ENCODE measurements around the gene CTU2.

CTU2 gene

DNA sequence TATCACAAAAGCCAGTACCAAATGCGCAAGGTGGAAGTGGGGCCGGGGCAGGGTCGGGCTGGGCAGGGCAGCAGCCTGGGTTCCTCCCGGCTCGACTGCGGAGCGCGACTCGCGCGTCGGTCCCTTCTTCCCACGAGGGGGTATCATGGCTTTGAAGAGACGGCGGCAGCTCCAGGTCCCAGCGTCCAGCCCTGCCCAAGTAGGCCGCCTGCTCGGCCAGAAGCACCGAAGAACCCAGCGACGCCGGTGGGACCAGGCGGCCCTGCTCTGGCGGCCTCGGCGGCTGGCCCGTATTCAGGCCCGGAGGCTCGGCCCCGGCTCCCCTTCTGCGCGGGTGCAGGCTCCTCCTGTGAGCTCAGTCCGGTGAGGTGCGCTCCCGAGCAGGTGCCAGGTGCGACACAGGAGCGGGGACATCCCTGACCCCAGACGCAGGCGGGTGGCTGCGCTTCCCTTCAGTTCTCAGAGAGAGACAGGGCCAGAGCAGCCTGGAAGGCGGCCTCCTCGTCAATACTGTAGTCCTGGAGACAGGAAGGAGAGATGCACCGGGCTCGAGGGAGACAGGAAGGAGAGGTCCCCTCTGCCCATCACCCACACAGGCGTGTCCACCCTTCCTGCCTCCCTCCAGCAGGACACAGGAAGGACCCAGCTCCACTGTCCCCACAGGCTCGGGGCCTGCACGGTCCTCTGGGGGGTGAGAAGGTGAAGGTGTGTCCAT is 9.0 kb upstream of the CTU2 start:
- H3K4me3 ChIP-seq = no peak overlapping the region
- no peak overlapping the region for H3K27ac ChIP-seq
- DNase-seq (ENCODE audit: low spot score) = no peak
- TF ChIP-seq, protein P1, sequence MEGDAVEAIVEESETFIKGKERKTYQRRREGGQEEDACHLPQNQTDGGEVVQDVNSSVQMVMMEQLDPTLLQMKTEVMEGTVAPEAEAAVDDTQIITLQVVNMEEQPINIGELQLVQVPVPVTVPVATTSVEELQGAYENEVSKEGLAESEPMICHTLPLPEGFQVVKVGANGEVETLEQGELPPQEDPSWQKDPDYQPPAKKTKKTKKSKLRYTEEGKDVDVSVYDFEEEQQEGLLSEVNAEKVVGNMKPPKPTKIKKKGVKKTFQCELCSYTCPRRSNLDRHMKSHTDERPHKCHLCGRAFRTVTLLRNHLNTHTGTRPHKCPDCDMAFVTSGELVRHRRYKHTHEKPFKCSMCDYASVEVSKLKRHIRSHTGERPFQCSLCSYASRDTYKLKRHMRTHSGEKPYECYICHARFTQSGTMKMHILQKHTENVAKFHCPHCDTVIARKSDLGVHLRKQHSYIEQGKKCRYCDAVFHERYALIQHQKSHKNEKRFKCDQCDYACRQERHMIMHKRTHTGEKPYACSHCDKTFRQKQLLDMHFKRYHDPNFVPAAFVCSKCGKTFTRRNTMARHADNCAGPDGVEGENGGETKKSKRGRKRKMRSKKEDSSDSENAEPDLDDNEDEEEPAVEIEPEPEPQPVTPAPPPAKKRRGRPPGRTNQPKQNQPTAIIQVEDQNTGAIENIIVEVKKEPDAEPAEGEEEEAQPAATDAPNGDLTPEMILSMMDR (IDR thresholded peaks at IDR 0.05) = no peak

DNA sequence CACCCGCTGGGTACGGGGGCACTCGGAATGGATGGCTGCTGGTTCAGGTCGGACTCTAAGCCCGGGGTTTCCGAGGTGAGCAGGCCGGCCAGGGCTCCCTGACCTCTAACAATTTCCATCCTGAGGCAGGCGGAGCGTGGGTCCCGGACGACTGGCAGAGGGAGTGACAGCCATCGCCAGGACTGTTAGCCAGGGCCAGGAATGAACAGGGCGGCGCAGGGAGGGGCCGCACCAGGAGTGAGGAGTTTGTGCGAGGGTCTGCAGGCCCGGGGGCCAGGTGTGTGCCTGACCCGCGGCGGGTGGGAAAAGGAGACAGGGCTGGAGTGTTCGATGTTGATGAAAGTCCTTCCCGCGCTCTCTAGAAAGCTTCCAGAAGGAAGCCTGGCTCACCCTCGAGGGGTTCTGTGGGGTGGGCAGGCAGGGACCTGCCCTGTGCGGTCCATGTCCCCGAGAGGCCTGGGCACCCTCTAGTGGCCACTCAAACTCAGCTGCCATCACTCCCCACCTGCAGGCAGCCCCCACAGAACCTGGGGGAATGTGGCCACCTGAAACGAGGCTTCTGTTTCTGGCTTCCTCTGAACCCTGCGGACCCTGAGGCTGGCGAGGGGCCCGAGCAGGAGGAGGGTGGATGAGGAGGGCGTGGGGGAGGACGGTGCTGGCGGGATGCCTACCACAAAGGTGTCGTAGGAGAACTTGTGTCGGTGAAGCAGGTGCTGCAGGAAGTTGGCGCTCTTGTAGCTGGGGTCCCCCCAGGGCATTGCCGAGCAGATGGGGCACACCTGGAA is 8.3 kb upstream of the CTU2 start:
- Histone ChIP-seq H3K27ac (no peak overlapping the region), H3K4me3 (no peak overlapping the region)
- DNase-seq (ENCODE audit: low spot score) = no peak
- TF ChIP-seq, protein P1 (IDR thresholded peaks at IDR 0.05) = no peak

DNA sequence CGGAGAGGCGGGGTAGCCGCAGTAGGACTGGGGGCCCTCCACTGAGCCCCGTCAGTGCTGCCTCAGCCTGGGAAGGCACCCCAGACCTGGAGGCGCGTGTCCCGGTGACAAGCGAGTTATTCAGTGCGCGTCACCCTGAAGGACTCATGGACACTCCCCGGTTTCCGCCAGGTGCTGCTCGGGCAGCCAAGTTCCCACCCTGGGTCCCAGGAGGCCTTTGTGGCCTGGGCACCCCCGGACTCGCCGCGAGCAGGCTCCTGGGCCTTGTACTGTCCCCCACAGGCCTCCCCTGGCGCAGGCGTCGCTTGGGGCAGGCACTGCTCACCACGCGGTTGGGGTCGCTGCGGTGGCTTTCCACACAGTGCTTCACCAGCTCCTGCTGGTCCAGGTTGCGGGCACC is 7.7 kb upstream of the CTU2 start:
- TF ChIP-seq, protein P1 (IDR thresholded peaks at IDR 0.05) = no peak
- DNase-seq (ENCODE audit: low spot score) = no peak
- Histone ChIP-seq H3K27ac (no peak overlapping the region), H3K4me3 (no peak overlapping the region)

DNA sequence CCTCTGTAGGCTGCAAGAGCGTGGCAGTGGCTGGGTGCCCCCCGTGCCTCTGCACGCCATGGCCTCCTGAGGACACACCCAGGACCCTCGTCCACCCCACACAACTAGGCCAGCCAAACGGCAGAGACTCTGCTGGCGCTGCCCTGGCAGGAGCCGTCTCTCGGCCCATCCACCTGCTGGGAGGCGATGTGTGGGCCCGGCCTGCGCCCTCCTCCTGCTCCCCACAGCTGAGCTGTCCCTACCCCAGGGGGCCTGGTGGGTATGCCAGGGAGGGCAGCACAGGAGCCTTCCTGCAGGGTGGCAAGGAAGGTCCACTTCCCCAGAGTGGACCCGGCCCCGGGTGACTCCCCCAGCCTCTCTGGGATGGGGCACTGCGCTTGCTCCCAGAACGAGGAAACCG is 7.1 kb upstream of the CTU2 start:
- Histone ChIP-seq H3K4me3 (no peak overlapping the region), H3K27ac (no peak overlapping the region)
- DNase-seq (ENCODE audit: low spot score) = no peak
- TF ChIP-seq, protein P1 (IDR thresholded peaks at IDR 0.05) = no peak

DNA sequence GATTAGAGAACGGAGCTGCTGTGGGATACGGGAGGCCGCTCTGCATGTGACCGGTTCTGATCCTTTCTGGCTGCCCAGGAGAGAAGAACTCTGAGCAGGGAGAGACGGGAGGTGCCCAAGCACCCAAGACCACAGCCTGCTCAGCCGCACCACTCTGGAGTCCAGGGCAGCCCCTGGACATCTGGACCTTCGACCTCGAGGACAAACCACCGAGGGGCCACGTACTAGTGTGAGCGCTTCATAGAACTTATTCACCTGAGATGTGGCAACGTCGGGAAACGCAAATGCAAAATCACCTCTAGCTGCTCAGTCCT is 6.0 kb upstream of the CTU2 start:
- no peak overlapping the region for H3K4me3 ChIP-seq
- no peak for DNase-seq (ENCODE audit: low spot score)
- peak overlapping the region in 1 of 2 donors; percentile 81 for H3K27ac ChIP-seq
- TF ChIP-seq, protein P1 (IDR thresholded peaks at IDR 0.05) = no peak

DNA sequence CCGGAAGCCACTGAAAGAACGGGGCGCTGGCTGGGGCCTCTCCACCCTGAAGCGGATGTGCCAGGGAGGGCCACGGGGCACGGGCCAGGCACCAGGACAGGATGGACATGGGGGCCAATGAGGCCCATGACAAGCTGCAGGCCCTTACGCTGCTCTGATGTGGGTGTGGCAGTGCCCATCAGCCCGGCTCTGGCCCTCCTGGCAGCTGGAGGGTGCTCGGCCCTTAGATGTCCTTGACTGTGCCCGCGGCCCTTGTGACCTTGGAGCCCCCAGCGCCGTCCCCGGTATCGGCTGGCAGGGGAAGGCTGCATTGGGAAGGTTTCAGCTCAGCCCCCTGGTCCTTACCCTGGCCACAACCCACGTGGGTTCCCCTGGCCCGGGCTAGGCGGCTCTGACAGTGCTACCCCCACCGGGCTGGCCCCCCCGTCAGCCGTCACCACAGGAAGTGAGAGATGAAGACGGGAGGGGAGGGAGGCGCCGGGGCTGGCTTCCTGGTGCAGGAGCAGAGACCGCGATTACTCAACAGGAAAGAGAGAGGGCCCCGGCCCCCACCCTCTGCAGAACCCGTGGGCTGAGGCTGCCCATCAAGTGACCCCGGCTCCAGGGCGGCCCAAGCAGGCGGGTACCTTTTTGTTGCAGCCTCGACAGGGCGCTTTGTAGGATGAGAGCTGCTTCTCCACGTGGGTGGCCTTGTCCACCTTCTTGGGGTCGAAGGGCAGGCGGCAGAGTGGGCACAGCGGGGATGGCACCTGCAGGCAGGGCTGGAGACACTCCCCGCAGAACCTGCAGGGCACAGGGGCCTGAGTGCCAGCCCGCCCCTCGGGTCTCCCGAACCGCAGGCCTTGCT is 5.4 kb upstream of the CTU2 start:
- peak; percentile 86 for DNase-seq (ENCODE audit: low spot score)
- TF ChIP-seq, protein P1 (IDR thresholded peaks at IDR 0.05) = no peak
- Histone ChIP-seq H3K27ac (peak overlapping the region in 1 of 2 donors; percentile 81), H3K4me3 (peak overlapping the region; percentile 48)
